H9 (cell line): ENCODE measurements around the gene GPR153. TPM values are rescaled to one million over a fixed set of nuclear protein-coding genes. Genes with fewer than 3 reads are reported as not detected.

ENCODE experiments used
- DNase-seq: peaks from one replicate; pipeline ENCODE4 v3.0.0-alpha.2; 2017
- H2AFZ ChIP-seq: one replicate; pipeline ENCODE4 v1.6.1; 2013; ENCODE audit warnings: mild to moderate bottlenecking, low read length, control low read depth, moderate library complexity
- H2AK5ac ChIP-seq: 2 replicates; pipeline ENCODE4 v1.6.1; 2013; ENCODE audit warnings: low read length, control low read depth, mixed read lengths; ENCODE audit not compliant: insufficient read length
- H2BK120ac ChIP-seq: one replicate; pipeline ENCODE4 v1.6.1; 2013; ENCODE audit warnings: low read depth, mild to moderate bottlenecking, low read length, control low read depth, inconsistent platforms; ENCODE audit not compliant: poor library complexity, severe bottlenecking
- H2BK12ac ChIP-seq: 2 replicates; pipeline ENCODE4 v1.6.1; 2013; ENCODE audit warnings: low read length, control low read depth, mixed read lengths, low read depth; ENCODE audit not compliant: insufficient read length
- H2BK15ac ChIP-seq: 2 replicates; pipeline ENCODE4 v1.6.1; 2013; ENCODE audit warnings: low read depth, low read length, control low read depth
- H2BK20ac ChIP-seq: one replicate; pipeline ENCODE4 v1.6.1; 2013; ENCODE audit warnings: low read depth, mild to moderate bottlenecking, low read length, control low read depth, inconsistent platforms; ENCODE audit not compliant: poor library complexity, severe bottlenecking
- H2BK5ac ChIP-seq: 2 replicates; pipeline ENCODE4 v1.6.1; 2013; ENCODE audit warnings: low read length, control low read depth, mixed read lengths; ENCODE audit not compliant: insufficient read length
- H3K14ac ChIP-seq: 2 replicates; pipeline ENCODE4 v1.6.1; 2013; ENCODE audit warnings: low read length, control low read depth; ENCODE audit not compliant: insufficient read depth
- H3K18ac ChIP-seq: 2 replicates; pipeline ENCODE4 v1.6.1; 2013; ENCODE audit warnings: low read depth, mild to moderate bottlenecking, mixed read lengths, low read length, control low read depth; ENCODE audit not compliant: insufficient read length
- H3K23ac ChIP-seq: 2 replicates; pipeline ENCODE4 v1.6.1; 2013; ENCODE audit warnings: low read length, control low read depth, mixed read lengths, low read depth; ENCODE audit not compliant: insufficient read length
- H3K23me2 ChIP-seq: 2 replicates; pipeline ENCODE4 v1.6.1; 2013; ENCODE audit warnings: low read depth, mild to moderate bottlenecking, mixed read lengths, low read length, control low read depth; ENCODE audit not compliant: insufficient read length, poor library complexity, severe bottlenecking
- H3K27ac ChIP-seq: 2 replicates; pipeline ENCODE4 v1.5.1; 2013; ENCODE audit warnings: low read length, control low read depth, mixed read lengths, low read depth; ENCODE audit not compliant: insufficient read length
- H3K27me3 ChIP-seq: 2 replicates; pipeline ENCODE4 v1.6.1; 2013; ENCODE audit warnings: low read length, control low read depth, inconsistent platforms; ENCODE audit not compliant: insufficient read depth
- H3K4ac ChIP-seq: 2 replicates; pipeline ENCODE4 v1.6.1; 2013; ENCODE audit warnings: low read depth, mild to moderate bottlenecking, control low read depth, inconsistent platforms, low read length, moderate library complexity
- H3K4me1 ChIP-seq: 2 replicates; pipeline ENCODE4 v1.6.1; 2013; ENCODE audit warnings: low read length, control low read depth, inconsistent platforms; ENCODE audit not compliant: insufficient read depth
- H3K4me2 ChIP-seq: 2 replicates; pipeline ENCODE4 v1.6.1; 2013; ENCODE audit warnings: low read length, control low read depth, mixed read lengths; ENCODE audit not compliant: insufficient read length, insufficient read depth
- H3K56ac ChIP-seq: 2 replicates; pipeline ENCODE4 v1.6.1; 2013; ENCODE audit warnings: low read depth, mild to moderate bottlenecking, mixed read lengths, low read length, control low read depth; ENCODE audit not compliant: insufficient read length
- H3K79me1 ChIP-seq: 2 replicates; pipeline ENCODE4 v1.6.1; 2013; ENCODE audit warnings: low read depth, mild to moderate bottlenecking, moderate library complexity, low read length, control low read depth, inconsistent platforms; ENCODE audit not compliant: insufficient read depth, poor library complexity, severe bottlenecking
- H3K79me2 ChIP-seq: 2 replicates; pipeline ENCODE4 v1.6.1; 2013; ENCODE audit warnings: low read length, control low read depth, inconsistent platforms; ENCODE audit not compliant: insufficient read depth
- H3K9ac ChIP-seq: 2 replicates; pipeline ENCODE4 v1.6.1; 2013; ENCODE audit warnings: low read length, control low read depth, mixed read lengths; ENCODE audit not compliant: insufficient read length; ENCODE audit errors: extremely low read depth
- H3K9me3 ChIP-seq: one replicate; pipeline ENCODE4 v1.6.1; 2013; ENCODE audit warnings: low read depth, low read length, inconsistent platforms; ENCODE audit not compliant: control insufficient read depth
- H3T11ph ChIP-seq: one replicate; pipeline ENCODE4 v1.6.1; 2013; ENCODE audit warnings: mild to moderate bottlenecking, low read length, control low read depth, inconsistent platforms
- H4K20me1 ChIP-seq: one replicate; pipeline ENCODE4 v1.6.1; 2013; ENCODE audit not compliant: control insufficient read depth, insufficient read length, insufficient read depth
- H4K5ac ChIP-seq: 2 replicates; pipeline ENCODE4 v1.6.1; 2013; ENCODE audit warnings: low read depth, mild to moderate bottlenecking, mixed read lengths, low read length, control low read depth; ENCODE audit not compliant: insufficient read length
- H4K8ac ChIP-seq: replicated peaks from 2 replicates; pipeline ENCODE4 v1.6.1; 2013; ENCODE audit warnings: low read length, control low read depth, mixed read lengths, low read depth; ENCODE audit not compliant: insufficient read length
- H4K91ac ChIP-seq: 2 replicates; pipeline ENCODE4 v1.6.1; 2013; ENCODE audit warnings: low read depth, mild to moderate bottlenecking, moderate library complexity, mixed read lengths, low read length, control low read depth; ENCODE audit not compliant: insufficient read length
- H3K27ac Mint-ChIP-seq, 3 experiments: 2 replicates in 2 of 3; 3 replicates in 1 of 3; pipeline ENCODE4 v1.8.0; 2020 to 2021; ENCODE audit warnings: mixed read lengths in 3 of 3, mild to moderate bottlenecking in 1 of 3, moderate library complexity in 1 of 3
- H3K27me3 Mint-ChIP-seq: 2 replicates; pipeline ENCODE4 v1.8.0; 2021; ENCODE audit warnings: low read depth, mild to moderate bottlenecking, moderate library complexity, mixed read lengths
- H3K36me3 Mint-ChIP-seq, 3 experiments: 2 replicates in 2 of 3; 3 replicates in 1 of 3; pipeline ENCODE4 v1.8.0; 2020 to 2021; ENCODE audit warnings: low read depth in 3 of 3, mixed read lengths in 3 of 3; ENCODE audit not compliant: insufficient read depth in 1 of 3
- H3K4me1 Mint-ChIP-seq, 2 experiments: 2 replicates each; pipeline ENCODE4 v1.8.0; 2020; ENCODE audit warnings: mixed read lengths in 2 of 2
- H3K4me3 Mint-ChIP-seq, 2 experiments: 2 replicates in 1 of 2; 3 replicates in 1 of 2; pipeline ENCODE4 v1.8.0; 2020 to 2021; ENCODE audit warnings: mild to moderate bottlenecking in 2 of 2, mixed read lengths in 2 of 2, moderate library complexity in 1 of 2
- H3K9me3 Mint-ChIP-seq, 2 experiments: 2 replicates in 1 of 2; 3 replicates in 1 of 2; pipeline ENCODE4 v1.8.0; 2020; ENCODE audit warnings: mild to moderate bottlenecking in 2 of 2, mixed read lengths in 2 of 2, moderate library complexity in 1 of 2
- WGBS: extraction: QIAGEN DNeasy Blood & Tissue Kit; methylation state at CpG from one replicate; pipeline ENCODE4 v1.1.7; 2013; ENCODE audit warnings: missing lambda C conversion rate, low lambda C conversion rate, mixed read lengths; ENCODE audit not compliant: insufficient read length; ENCODE audit errors: extremely low coverage; 5-methylcytosine and 5-hydroxymethylcytosine counted together
- total RNA-seq: library from RNA; stranded (reverse); gene quantifications from 2 replicates; pipeline ENCODE4 v1.2.1, GENCODE V29; 2021
- TF ChIP-seq, protein P1 (sequence below): fragments of 200-600 bp; sonication (generic); conservative IDR thresholded peaks from 3 replicates; pipeline ENCODE4 v1.8.0; 2021; ENCODE audit warnings: antibody characterized with exemption, mild to moderate bottlenecking

Gene GPR153
- total RNA-seq, 1 experiment from 2014 or later, result 8.9 TPM

GRCh38 chr1:6274622-6275139, 13.8 kb upstream of the GPR153 start:
- Histone ChIP-seq H3K9ac (no peak overlapping the region), H3K23ac (no peak overlapping the region), H2AK5ac (no peak overlapping the region), H4K20me1 (peaks cover 3% of the 10 kb centered on the region), H3K4me1 (0 out of 2 replicates have a peak, but pooled peaks cover 4% of the 10 kb centered on the region), H2AFZ (no peak overlapping the region), H3K79me2 (no peaks in the 10 kb centered on the region), H3K56ac (no peak overlapping the region), H3K4ac (no peak overlapping the region), H3K27ac (no peak overlapping the region), H3K18ac (no peak overlapping the region), H3K4me2 (no peak overlapping the region), H3K9me3 (no peaks in the 10 kb centered on the region), H4K5ac (no peak overlapping the region), H3K23me2 (no peaks in the 10 kb centered on the region), H2BK15ac (no peak overlapping the region), H2BK120ac (no peak overlapping the region), H2BK5ac (no peak overlapping the region), H4K8ac (no peak overlapping the region), H2BK20ac (no peak overlapping the region), H4K91ac (no peak overlapping the region), H3K14ac (no peak overlapping the region), H2BK12ac (no peak overlapping the region), H3K79me1 (no peaks in the 10 kb centered on the region), H3K27me3 (no peaks in the 10 kb centered on the region), H3T11ph (no peak overlapping the region)
- Mint-ChIP-seq H3K27me3 (no peaks in the 10 kb centered on the region; the same call in 1 of the 2 replicates), H3K27ac (peak overlapping the region in 1 of 3 experiments; percentile 62; a peak in 1 of 7 replicates), H3K4me1 (peaks cover 28 to 51% of the 10 kb centered on the region in 2 experiments), H3K4me3 (no peak overlapping the region), H3K9me3 (no peaks in the 10 kb centered on the region), H3K36me3 (peaks cover 5 to 10% (median 7%) of the 10 kb centered on the region in 3 experiments; a peak in 4 of 7 replicates)
- TF ChIP-seq, protein P1, sequence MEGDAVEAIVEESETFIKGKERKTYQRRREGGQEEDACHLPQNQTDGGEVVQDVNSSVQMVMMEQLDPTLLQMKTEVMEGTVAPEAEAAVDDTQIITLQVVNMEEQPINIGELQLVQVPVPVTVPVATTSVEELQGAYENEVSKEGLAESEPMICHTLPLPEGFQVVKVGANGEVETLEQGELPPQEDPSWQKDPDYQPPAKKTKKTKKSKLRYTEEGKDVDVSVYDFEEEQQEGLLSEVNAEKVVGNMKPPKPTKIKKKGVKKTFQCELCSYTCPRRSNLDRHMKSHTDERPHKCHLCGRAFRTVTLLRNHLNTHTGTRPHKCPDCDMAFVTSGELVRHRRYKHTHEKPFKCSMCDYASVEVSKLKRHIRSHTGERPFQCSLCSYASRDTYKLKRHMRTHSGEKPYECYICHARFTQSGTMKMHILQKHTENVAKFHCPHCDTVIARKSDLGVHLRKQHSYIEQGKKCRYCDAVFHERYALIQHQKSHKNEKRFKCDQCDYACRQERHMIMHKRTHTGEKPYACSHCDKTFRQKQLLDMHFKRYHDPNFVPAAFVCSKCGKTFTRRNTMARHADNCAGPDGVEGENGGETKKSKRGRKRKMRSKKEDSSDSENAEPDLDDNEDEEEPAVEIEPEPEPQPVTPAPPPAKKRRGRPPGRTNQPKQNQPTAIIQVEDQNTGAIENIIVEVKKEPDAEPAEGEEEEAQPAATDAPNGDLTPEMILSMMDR, result no peak
- no peak for DNase-seq
- WGBS, result no CpG with 5 or more reads among the region's 16 CpGs
